ENCODE results near the gene PDE5A. TPM values are rescaled to one million over a fixed set of nuclear protein-coding genes. Genes with fewer than 3 reads are reported as not detected.
"Not testable (repeated sequence)": the region's sequence is repeated elsewhere in the genome, so short reads cannot be mapped to it uniquely, and the experiment has no call there.

PDE5A gene
- total and polyA plus RNA-seq, 2 experiments from 2014 or later, result 9.7 to 35.8 TPM

DNA sequence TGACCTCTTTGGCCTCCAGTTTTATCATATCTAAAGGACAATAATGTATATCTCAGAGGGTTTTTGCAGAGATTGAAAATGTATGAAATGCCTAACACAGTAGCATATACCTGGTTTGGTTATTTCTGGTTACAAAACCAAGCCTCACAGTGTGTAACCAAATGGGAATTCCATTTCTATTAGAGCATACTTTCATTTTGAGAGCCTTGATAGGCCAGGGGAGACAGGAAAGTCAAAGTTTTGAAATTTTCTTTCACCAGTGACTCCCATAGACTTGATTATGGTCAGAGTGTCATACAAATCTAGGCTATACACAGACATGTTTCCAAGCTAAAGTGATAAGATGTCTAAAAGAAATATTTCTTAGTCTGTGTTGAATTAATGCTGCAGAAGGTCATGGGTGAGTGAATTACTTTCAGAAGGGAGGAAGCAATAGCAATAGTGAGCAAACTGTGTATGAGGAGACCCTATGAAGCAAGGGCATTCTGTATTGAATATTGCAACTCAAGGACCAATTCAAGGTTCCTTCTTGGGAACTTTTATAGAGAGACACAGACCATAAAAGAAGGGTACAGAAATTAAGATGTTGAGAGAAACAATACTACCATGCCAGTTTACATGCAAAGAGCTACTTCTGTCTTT lies 151.1 kb downstream of the PDE5A start:
- no peaks in the 10 kb centered on the region for H3K79me2 ChIP-seq
- TF ChIP-seq, protein P1, sequence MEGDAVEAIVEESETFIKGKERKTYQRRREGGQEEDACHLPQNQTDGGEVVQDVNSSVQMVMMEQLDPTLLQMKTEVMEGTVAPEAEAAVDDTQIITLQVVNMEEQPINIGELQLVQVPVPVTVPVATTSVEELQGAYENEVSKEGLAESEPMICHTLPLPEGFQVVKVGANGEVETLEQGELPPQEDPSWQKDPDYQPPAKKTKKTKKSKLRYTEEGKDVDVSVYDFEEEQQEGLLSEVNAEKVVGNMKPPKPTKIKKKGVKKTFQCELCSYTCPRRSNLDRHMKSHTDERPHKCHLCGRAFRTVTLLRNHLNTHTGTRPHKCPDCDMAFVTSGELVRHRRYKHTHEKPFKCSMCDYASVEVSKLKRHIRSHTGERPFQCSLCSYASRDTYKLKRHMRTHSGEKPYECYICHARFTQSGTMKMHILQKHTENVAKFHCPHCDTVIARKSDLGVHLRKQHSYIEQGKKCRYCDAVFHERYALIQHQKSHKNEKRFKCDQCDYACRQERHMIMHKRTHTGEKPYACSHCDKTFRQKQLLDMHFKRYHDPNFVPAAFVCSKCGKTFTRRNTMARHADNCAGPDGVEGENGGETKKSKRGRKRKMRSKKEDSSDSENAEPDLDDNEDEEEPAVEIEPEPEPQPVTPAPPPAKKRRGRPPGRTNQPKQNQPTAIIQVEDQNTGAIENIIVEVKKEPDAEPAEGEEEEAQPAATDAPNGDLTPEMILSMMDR (IDR thresholded peaks at IDR 0.05; ENCODE audit: poor library complexity), result no peak
- TF ChIP-seq EZH2 (IDR thresholded peaks at IDR 0.05; ENCODE audit: borderline replicate concordance) (no peak), EZH2phosphoT487 (IDR thresholded peaks at IDR 0.05; ENCODE audit: low read depth, severe bottlenecking, unreplicated experiment) (no peak)
- no peak for DNase-seq (ENCODE audit: low spot score)
- no peaks in the 10 kb centered on the region for H3K9me3 ChIP-seq (ENCODE audit: low read depth)
- no peak overlapping the region for H3K4me3 ChIP-seq
- H3K27me3 ChIP-seq, result no peaks in the 10 kb centered on the region
- H3K9me2 ChIP-seq (replicated peaks; ENCODE audit: insufficient read depth), result no peaks in the 10 kb centered on the region
- H3K4me2 ChIP-seq, result no peak overlapping the region
- no peak overlapping the region for H2AFZ ChIP-seq
- H3K27ac ChIP-seq, result no peak overlapping the region
- H3K36me3 ChIP-seq (replicated peaks; ENCODE audit: insufficient read depth, low read depth), result no peaks in the 10 kb centered on the region
- no peaks in the 10 kb centered on the region for H3K4me1 ChIP-seq (ENCODE audit: insufficient read depth)
- no peaks in the 10 kb centered on the region for H4K20me1 ChIP-seq (ENCODE audit: insufficient read depth, poor library complexity, severe bottlenecking)

- H3K27ac ChIP-seq, result no peak overlapping the region
- no peak overlapping the region for H2AFZ ChIP-seq
- H4K20me1 ChIP-seq (ENCODE audit: insufficient read depth, poor library complexity, severe bottlenecking), result no peaks in the 10 kb centered on the region
- WGBS (ENCODE audit: low lambda C conversion rate, missing lambda C conversion rate), result 56% methylated on average over 3 of the region's 3 CpGs
- TF ChIP-seq, protein P1 (IDR thresholded peaks at IDR 0.05; ENCODE audit: poor library complexity), result no peak
- no peak for TF ChIP-seq EZH2phosphoT487 (IDR thresholded peaks at IDR 0.05; ENCODE audit: low read depth, severe bottlenecking, unreplicated experiment)
- TF ChIP-seq EZH2 (IDR thresholded peaks at IDR 0.05; ENCODE audit: borderline replicate concordance), result no peak
- no peaks in the 10 kb centered on the region for H3K79me2 ChIP-seq
- no peaks in the 10 kb centered on the region for H3K4me1 ChIP-seq (ENCODE audit: insufficient read depth)
- no peaks in the 10 kb centered on the region for H3K27me3 ChIP-seq
- H3K4me3 ChIP-seq, result no peak overlapping the region
- H3K4me2 ChIP-seq, result no peak overlapping the region
- no peaks in the 10 kb centered on the region for H3K36me3 ChIP-seq (replicated peaks; ENCODE audit: insufficient read depth, low read depth)
- no peak for DNase-seq (ENCODE audit: low spot score)
- no peaks in the 10 kb centered on the region for H3K9me3 ChIP-seq (ENCODE audit: low read depth)
- H3K9me2 ChIP-seq (replicated peaks; ENCODE audit: insufficient read depth), result no peaks in the 10 kb centered on the region
Observed at GRCh38 chr4:119471259-119471658, 157.3 kb downstream of the PDE5A start.

GRCh38 chr4:119470737-119471063 lies 157.9 kb downstream of the PDE5A start:
- H3K4me2 ChIP-seq, result not testable (repeated sequence)

GRCh38 chr4:119470021-119470736 lies 158.4 kb downstream of the PDE5A start:
- H3K9me3 ChIP-seq (ENCODE audit: low read depth); H4K20me1 ChIP-seq (ENCODE audit: insufficient read depth, poor library complexity, severe bottlenecking); H3K79me2 ChIP-seq; H3K27ac ChIP-seq; DNase-seq (ENCODE audit: low spot score); H3K36me3 ChIP-seq (replicated peaks; ENCODE audit: insufficient read depth, low read depth); H3K4me2 ChIP-seq; H3K27me3 ChIP-seq; H3K9me2 ChIP-seq (replicated peaks; ENCODE audit: insufficient read depth); H2AFZ ChIP-seq; H3K4me1 ChIP-seq (ENCODE audit: insufficient read depth); H3K4me3 ChIP-seq: not testable (repeated sequence)
- 88% methylated on average over 2 of the region's 2 CpGs for WGBS (ENCODE audit: low lambda C conversion rate, missing lambda C conversion rate)

More at GRCh38 chr4:119470737-119471063, 157.9 kb downstream of the PDE5A start:
- H2AFZ ChIP-seq; H3K27me3 ChIP-seq; H3K27ac ChIP-seq; H3K9me2 ChIP-seq (replicated peaks; ENCODE audit: insufficient read depth); H3K79me2 ChIP-seq; DNase-seq (ENCODE audit: low spot score); H3K9me3 ChIP-seq (ENCODE audit: low read depth); H3K36me3 ChIP-seq (replicated peaks; ENCODE audit: insufficient read depth, low read depth); H3K4me1 ChIP-seq (ENCODE audit: insufficient read depth); H4K20me1 ChIP-seq (ENCODE audit: insufficient read depth, poor library complexity, severe bottlenecking); H3K4me3 ChIP-seq: not testable (repeated sequence)

- 68% methylated on average over 3 of the region's 3 CpGs for WGBS (ENCODE audit: low lambda C conversion rate, missing lambda C conversion rate)
Observed at GRCh38 chr4:119469039-119469438, 159.6 kb downstream of the PDE5A start.

DNA sequence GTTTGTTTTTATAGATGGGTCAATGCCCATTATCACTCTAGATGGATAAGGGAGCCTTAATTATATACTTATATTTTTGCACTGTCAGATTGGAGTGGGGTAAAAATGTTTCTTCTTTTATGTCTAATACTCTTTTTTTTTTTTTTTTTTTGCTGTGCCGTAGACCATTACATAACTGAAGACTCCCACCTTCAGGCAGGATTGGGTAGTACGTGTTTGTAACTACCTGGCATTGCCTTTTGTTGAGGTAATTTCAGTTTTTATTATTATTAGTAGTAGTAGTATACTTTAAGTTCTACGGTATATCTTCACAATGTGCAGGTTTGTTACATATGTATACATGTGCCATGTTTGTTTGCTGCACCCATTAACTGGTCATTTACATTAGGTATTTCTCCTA lies 165.9 kb downstream of the PDE5A start:
- H3K79me2 ChIP-seq; H3K4me1 ChIP-seq (ENCODE audit: insufficient read depth); H4K20me1 ChIP-seq (ENCODE audit: insufficient read depth, poor library complexity, severe bottlenecking); H3K9me2 ChIP-seq (replicated peaks; ENCODE audit: insufficient read depth); H2AFZ ChIP-seq; H3K27me3 ChIP-seq; H3K4me3 ChIP-seq; H3K36me3 ChIP-seq (replicated peaks; ENCODE audit: insufficient read depth, low read depth); H3K9me3 ChIP-seq (ENCODE audit: low read depth); H3K4me2 ChIP-seq; H3K27ac ChIP-seq: not testable (repeated sequence)
- DNase-seq (ENCODE audit: low spot score), result peak; percentile 15
- WGBS (ENCODE audit: low lambda C conversion rate, missing lambda C conversion rate), result 62% methylated on average over 3 of the region's 3 CpGs

More at GRCh38 chr4:119469039-119469438, 159.6 kb downstream of the PDE5A start:
- H2AFZ ChIP-seq; H3K4me2 ChIP-seq; H3K4me1 ChIP-seq (ENCODE audit: insufficient read depth); H3K9me2 ChIP-seq (replicated peaks; ENCODE audit: insufficient read depth); H3K27ac ChIP-seq; H3K4me3 ChIP-seq; DNase-seq (ENCODE audit: low spot score); H3K36me3 ChIP-seq (replicated peaks; ENCODE audit: insufficient read depth, low read depth); H3K79me2 ChIP-seq; H4K20me1 ChIP-seq (ENCODE audit: insufficient read depth, poor library complexity, severe bottlenecking); H3K9me3 ChIP-seq (ENCODE audit: low read depth); H3K27me3 ChIP-seq: not testable (repeated sequence)

DNA sequence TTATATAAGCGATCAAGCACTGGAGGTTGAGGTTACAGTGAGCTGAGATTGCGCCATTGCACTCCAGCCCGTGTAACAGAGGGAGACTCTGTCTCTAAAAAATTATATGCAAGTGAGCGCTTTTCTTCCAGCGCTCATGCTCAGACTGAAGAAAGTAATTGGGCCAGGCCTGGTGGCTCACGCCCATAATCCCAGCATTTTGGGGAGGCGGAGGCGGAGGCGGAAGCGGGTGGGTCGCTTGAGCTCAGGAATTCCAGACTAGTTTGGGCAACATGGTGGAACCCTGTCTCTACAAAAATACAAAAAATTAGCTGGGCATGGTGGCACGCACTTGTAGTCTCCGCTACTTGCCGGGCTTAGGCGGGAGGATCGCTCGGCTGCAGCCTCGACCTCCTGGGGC lies 172.9 kb downstream of the PDE5A start:
- not testable (repeated sequence) for H3K4me1 ChIP-seq (ENCODE audit: insufficient read depth); H3K79me2 ChIP-seq; H3K36me3 ChIP-seq (replicated peaks; ENCODE audit: insufficient read depth, low read depth); H3K9me2 ChIP-seq (replicated peaks; ENCODE audit: insufficient read depth); DNase-seq (ENCODE audit: low spot score); H3K27me3 ChIP-seq; H2AFZ ChIP-seq; H3K9me3 ChIP-seq (ENCODE audit: low read depth); H4K20me1 ChIP-seq (ENCODE audit: insufficient read depth, poor library complexity, severe bottlenecking); H3K27ac ChIP-seq; H3K4me3 ChIP-seq
- 95% methylated on average over 18 of the region's 18 CpGs for WGBS (ENCODE audit: low lambda C conversion rate, missing lambda C conversion rate)
- H3K4me2 ChIP-seq, result peak overlapping the region; percentile 60
